Uterus (tissue), 4 donors: ENCODE data around the gene SCUBE1. TPM values are rescaled to one million over a fixed set of nuclear protein-coding genes. Genes with fewer than 3 reads are reported as not detected.

Source experiments
- DNase-seq, 2 donors: peaks; one replicate each; pipeline ENCODE4 v3.0.0-alpha.2; 2019 to 2020
- H3K27ac ChIP-seq, 2 donors: fragments of 200-600 bp; sonication (generic); 1 replicate in 1 of 2; 2 replicates in 1 of 2; pipeline ENCODE4 v1.5.1; 2016 to 2018
- H3K27me3 ChIP-seq, 2 donors: fragments of 200-600 bp; sonication (generic); one replicate each; pipeline ENCODE4 v1.5.1; 2018 to 2019; ENCODE audit warnings: control low read depth in 1 of 2
- H3K36me3 ChIP-seq, 2 donors: fragments of 200-600 bp; sonication (generic); one replicate each; pipeline ENCODE4 v1.5.1; 2019; ENCODE audit warnings: control low read depth in 1 of 2
- H3K4me1 ChIP-seq, 2 donors: fragments of 200-600 bp; sonication (generic); one replicate each; pipeline ENCODE4 v1.5.1; 2018 to 2019; ENCODE audit warnings: control low read depth in 1 of 2
- H3K4me3 ChIP-seq, 2 donors: fragments of 200-600 bp; sonication (generic); 1 replicate in 1 of 2; 2 replicates in 1 of 2; pipeline ENCODE4 v1.5.1; 2018 to 2019; ENCODE audit warnings: mild to moderate bottlenecking in 1 of 2
- H3K9me3 ChIP-seq, 2 donors: fragments of 200-600 bp; sonication (generic); one replicate each; pipeline ENCODE4 v1.5.1; 2019; ENCODE audit warnings: control low read depth in 1 of 2
- POLR2A ChIP-seq, 2 donors: fragments of 450-650 bp; IDR thresholded peaks; one replicate each; pipeline ENCODE4 v1.6.1; 2016; ENCODE audit warnings: antibody characterized with exemption in 2 of 2, mild to moderate bottlenecking in 1 of 2, moderate library complexity in 1 of 2
- intact Hi-C: fragments of 100-400 bp; cut with DNase I; formaldehyde crosslinking; loops from one replicate; pipeline ENCODE4 v1.15.1; 2023; ENCODE audit warnings: low total_unique reads
- total RNA-seq, 4 donors: library from RNA; depleted of rRNA in 3 of 4; stranded (reverse); fragments of >200 nt in 3 of 4; gene quantifications; one replicate each; pipeline versions ENCODE4 v1.1.0 to v1.2.4, GENCODE V29; 2014 to 2023
- TF ChIP-seq, protein P1 (sequence below), 4 experiments: fragments of 200-600 bp in 2 of 4; fragments of 450-650 bp in 2 of 4; sonication (generic) in 2 of 4; IDR thresholded peaks; one replicate each; pipeline ENCODE4 v1.5.1; 2016 to 2019; ENCODE audit warnings: antibody characterized with exemption in 4 of 4, mild to moderate bottlenecking in 2 of 4, moderate library complexity in 1 of 4
- donor health status: DM: yes; HTN: yes; CAD: no.

SCUBE1 gene
- total RNA-seq, 4 donors from 2014 or later: 0.14 to 1.7 (median 0.26) TPM; not detected in 1

DNA sequence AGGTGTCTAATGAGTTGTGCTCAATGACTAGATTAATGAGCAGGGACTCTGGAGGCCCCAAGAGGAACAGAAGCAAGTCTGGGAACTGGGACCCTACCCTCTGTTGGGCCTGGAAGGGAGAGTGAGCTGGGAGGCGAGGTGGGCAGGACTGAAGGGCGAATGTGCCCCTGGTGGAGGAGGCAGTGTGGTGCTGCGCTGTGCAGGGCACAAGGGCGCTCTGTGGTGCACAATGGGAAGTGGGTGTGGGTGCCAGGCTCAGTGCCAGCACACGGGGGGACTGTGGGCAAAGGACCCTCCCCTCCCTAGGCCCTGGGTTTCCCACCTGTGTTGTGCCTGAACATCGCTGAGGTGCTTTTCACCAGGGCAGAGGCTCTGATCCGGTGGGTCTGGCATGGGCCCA is 98.8 kb downstream of the SCUBE1 start:
- Histone ChIP-seq H3K27me3 (no peaks in the 10 kb centered on the region), H3K4me1 (peaks cover 0 to 14% of the 10 kb centered on the region in 2 donors), H3K9me3 (no peaks in the 10 kb centered on the region), H3K36me3 (no peaks in the 10 kb centered on the region), H3K27ac (no peak overlapping the region), H3K4me3 (no peak overlapping the region)
- no peak for TF ChIP-seq POLR2A (IDR thresholded peaks at IDR 0.05)
- TF ChIP-seq, protein P1, sequence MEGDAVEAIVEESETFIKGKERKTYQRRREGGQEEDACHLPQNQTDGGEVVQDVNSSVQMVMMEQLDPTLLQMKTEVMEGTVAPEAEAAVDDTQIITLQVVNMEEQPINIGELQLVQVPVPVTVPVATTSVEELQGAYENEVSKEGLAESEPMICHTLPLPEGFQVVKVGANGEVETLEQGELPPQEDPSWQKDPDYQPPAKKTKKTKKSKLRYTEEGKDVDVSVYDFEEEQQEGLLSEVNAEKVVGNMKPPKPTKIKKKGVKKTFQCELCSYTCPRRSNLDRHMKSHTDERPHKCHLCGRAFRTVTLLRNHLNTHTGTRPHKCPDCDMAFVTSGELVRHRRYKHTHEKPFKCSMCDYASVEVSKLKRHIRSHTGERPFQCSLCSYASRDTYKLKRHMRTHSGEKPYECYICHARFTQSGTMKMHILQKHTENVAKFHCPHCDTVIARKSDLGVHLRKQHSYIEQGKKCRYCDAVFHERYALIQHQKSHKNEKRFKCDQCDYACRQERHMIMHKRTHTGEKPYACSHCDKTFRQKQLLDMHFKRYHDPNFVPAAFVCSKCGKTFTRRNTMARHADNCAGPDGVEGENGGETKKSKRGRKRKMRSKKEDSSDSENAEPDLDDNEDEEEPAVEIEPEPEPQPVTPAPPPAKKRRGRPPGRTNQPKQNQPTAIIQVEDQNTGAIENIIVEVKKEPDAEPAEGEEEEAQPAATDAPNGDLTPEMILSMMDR (IDR thresholded peaks at IDR 0.05): no peak
- intact Hi-C loops: no loop called here
- no peak for DNase-seq

DNA sequence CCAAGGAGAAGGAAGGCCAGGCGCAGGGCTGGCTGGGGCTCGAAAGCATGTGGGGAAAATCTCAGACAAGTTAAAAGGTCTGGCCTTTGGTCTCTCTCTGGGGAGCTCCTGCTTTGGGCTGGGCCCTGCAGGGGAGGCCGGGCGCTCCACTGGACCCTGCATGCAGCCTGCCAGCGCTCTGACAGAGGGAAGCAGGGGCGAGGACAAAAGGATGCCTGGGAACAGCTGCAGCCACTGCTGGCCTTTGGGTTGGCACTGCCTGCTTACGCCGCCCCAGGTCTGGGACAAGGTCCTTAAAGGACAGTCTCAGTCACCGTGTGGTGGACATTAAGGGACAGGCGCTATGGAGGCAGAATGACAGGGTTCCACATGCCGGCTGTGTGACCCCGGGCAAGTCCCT is 99.8 kb downstream of the SCUBE1 start:
- Histone ChIP-seq H3K4me3 (no peak overlapping the region), H3K36me3 (no peaks in the 10 kb centered on the region), H3K27ac (no peak overlapping the region), H3K27me3 (no peaks in the 10 kb centered on the region), H3K4me1 (peaks cover 0 to 14% of the 10 kb centered on the region in 2 donors), H3K9me3 (no peaks in the 10 kb centered on the region)
- TF ChIP-seq POLR2A (IDR thresholded peaks at IDR 0.05): no peak
- TF ChIP-seq, protein P1 (IDR thresholded peaks at IDR 0.05): no peak
- no peak for DNase-seq
- intact Hi-C loops: no loop called here

DNA sequence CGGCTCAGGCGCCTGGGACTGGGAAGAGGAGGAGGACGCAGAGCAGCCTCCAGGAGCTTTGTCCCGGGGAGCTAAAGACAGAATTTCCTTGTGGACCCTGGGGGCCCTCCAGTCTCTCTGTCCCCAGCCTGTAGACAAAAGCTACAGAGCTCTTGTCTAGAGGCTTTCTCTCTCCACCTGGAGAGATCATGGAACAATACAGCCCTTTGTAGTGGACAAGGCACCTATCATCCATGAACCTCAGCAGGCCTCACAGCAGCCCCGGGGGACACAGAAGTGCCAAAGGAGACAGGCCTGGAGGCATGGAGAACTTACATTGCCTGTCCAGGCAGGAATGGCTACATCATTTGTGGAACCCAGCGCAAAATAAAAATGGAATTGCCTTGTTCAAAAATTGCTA is 100.5 kb downstream of the SCUBE1 start:
- intact Hi-C loops: no loop called here
- no peak overlapping the region for H3K27ac ChIP-seq
- no peaks in the 10 kb centered on the region for H3K27me3 ChIP-seq
- no peak overlapping the region for H3K4me3 ChIP-seq
- no peaks in the 10 kb centered on the region for H3K9me3 ChIP-seq
- DNase-seq: no peak
- no peak for TF ChIP-seq POLR2A (IDR thresholded peaks at IDR 0.05)
- TF ChIP-seq, protein P1 (IDR thresholded peaks at IDR 0.05): no peak
- H3K4me1 ChIP-seq: peaks cover 0 to 14% of the 10 kb centered on the region in 2 donors
- H3K36me3 ChIP-seq: no peaks in the 10 kb centered on the region

DNA sequence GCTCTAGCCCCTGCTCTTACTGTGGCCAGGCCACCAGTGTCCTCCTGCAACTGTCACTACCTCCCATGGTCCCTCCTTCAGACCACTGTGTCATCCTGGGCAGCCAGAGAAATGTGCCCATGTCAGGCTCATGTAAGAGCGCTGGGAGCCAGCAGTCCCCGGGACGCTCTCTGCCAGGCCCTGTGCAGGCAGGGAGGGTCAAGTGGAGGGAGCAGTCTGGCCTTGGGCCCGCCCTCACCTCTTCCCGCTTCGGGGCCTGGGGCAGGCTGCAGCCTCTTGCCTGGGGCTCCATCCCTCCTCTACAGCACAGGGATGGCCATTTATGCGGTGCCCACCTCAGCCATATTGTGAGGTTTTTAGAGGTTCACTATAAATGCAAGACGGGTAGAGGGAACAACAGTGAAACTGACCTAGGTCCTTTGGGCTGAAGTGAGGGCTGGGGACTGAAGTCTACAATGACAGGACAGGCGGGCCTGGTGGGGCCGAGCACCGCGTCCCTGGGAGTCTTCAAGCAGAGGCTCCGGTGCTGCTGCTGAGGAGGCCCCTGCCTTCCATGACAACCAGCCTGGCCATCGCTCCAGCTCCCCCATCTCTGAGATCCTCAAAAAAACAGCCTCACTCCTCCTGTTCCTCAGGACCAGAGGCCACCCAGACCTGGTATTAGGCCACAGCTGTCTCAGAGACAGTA is 101.3 kb downstream of the SCUBE1 start:
- no peak overlapping the region for H3K4me3 ChIP-seq
- no peaks in the 10 kb centered on the region for H3K27me3 ChIP-seq
- DNase-seq: no peak
- H3K9me3 ChIP-seq: no peaks in the 10 kb centered on the region
- intact Hi-C loops: no loop called here
- no peak for TF ChIP-seq POLR2A (IDR thresholded peaks at IDR 0.05)
- TF ChIP-seq, protein P1 (IDR thresholded peaks at IDR 0.05): no peak
- peaks cover 0 to 14% of the 10 kb centered on the region in 2 donors for H3K4me1 ChIP-seq
- no peaks in the 10 kb centered on the region for H3K36me3 ChIP-seq
- H3K27ac ChIP-seq: no peak overlapping the region

DNA sequence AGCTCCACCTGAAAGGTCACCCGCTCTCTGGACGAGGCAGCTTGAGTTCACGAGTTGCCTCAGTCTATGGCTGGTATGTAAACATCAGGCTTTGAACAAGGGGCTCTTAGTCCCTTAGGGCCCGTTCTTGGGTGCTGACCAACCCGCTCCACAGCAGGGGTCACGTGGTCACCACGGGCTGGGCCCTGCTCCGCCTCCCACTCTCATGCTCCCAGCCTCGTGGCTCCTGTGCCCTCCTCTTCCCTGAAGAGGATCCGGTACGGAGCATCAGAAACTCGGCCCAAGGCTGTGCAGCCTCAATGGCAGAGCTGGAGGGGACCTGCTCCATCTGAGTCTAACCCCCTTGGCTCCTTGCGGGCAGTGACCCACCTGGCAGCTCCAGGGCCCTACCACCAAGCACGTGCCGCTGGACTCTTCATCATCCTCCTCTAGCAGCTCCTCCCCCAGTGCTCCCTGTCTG is 102.0 kb downstream of the SCUBE1 start:
- no peaks in the 10 kb centered on the region for H3K27me3 ChIP-seq
- no peak overlapping the region for H3K4me3 ChIP-seq
- TF ChIP-seq, protein P1 (IDR thresholded peaks at IDR 0.05): no peak
- TF ChIP-seq POLR2A (IDR thresholded peaks at IDR 0.05): no peak
- no peak overlapping the region for H3K27ac ChIP-seq
- intact Hi-C loops: no loop called here
- no peaks in the 10 kb centered on the region for H3K36me3 ChIP-seq
- H3K9me3 ChIP-seq: no peaks in the 10 kb centered on the region
- DNase-seq: no peak
- H3K4me1 ChIP-seq: peaks cover 0 to 14% of the 10 kb centered on the region in 2 donors
